G401.6 (cell line): Measurements from ENCODE around the gene ABCC8.

Experiments
- FAIRE-seq: peaks from 2 replicates; lab custom pipeline; 2012; peaks lifted over from hg19 to GRCh38; lab: Jason Lieb, UNC

Gene ABCC8

GRCh38 chr11:17505146-17505545, 28.5 kb upstream of the ABCC8 start:
- no peak for FAIRE-seq

GRCh38 chr11:17504330-17505107, 27.9 kb upstream of the ABCC8 start:
- FAIRE-seq = no peak

GRCh38 chr11:17502630-17503029, 26.0 kb upstream of the ABCC8 start:
- no peak for FAIRE-seq

- FAIRE-seq = no peak
These were observed 24.0 kb upstream of the ABCC8 start for GRCh38 chr11:17500673-17501072.

GRCh38 chr11:17498475-17498874, 21.8 kb upstream of the ABCC8 start:
- no peak for FAIRE-seq

- FAIRE-seq = no peak
These were observed 21.4 kb upstream of the ABCC8 start for GRCh38 chr11:17498058-17498457.

GRCh38 chr11:17496406-17496805, 19.8 kb upstream of the ABCC8 start:
- no peak for FAIRE-seq

GRCh38 chr11:17494019-17494418, 17.4 kb upstream of the ABCC8 start:
- no peak for FAIRE-seq

- no peak for FAIRE-seq
These were observed 14.3 kb upstream of the ABCC8 start for GRCh38 chr11:17490938-17491337.

GRCh38 chr11:17490232-17490631, 13.6 kb upstream of the ABCC8 start:
- FAIRE-seq = no peak

- FAIRE-seq = no peak
These were observed 13.1 kb upstream of the ABCC8 start for GRCh38 chr11:17489751-17490150.

GRCh38 chr11:17488563-17488962, 11.9 kb upstream of the ABCC8 start:
- no peak for FAIRE-seq

GRCh38 chr11:17486646-17487045, 10.0 kb upstream of the ABCC8 start:
- no peak for FAIRE-seq

- no peak for FAIRE-seq
These were observed 6.9 kb upstream of the ABCC8 start for GRCh38 chr11:17483505-17483904.

- FAIRE-seq = no peak
These were observed 5.3 kb upstream of the ABCC8 start for GRCh38 chr11:17481905-17482304.

GRCh38 chr11:17479284-17480214, 2.9 kb upstream of the ABCC8 start:
- no peak for FAIRE-seq

- FAIRE-seq = no peak
These were observed 1.4 kb upstream of the ABCC8 start for GRCh38 chr11:17478070-17478469.

- no peak for FAIRE-seq
These were observed 716 bp upstream of the ABCC8 start for GRCh38 chr11:17477361-17477760.

- FAIRE-seq = no peak
These were observed 364 bp upstream of the ABCC8 start for GRCh38 chr11:17477084-17477333.

GRCh38 chr11:17475666-17476316, 854 bp downstream of the ABCC8 start:
- FAIRE-seq = no peak

GRCh38 chr11:17473071-17473744, 3.4 kb downstream of the ABCC8 start:
- FAIRE-seq = no peak

GRCh38 chr11:17472467-17472866, 4.2 kb downstream of the ABCC8 start:
- FAIRE-seq = no peak

GRCh38 chr11:17471501-17471900, 5.1 kb downstream of the ABCC8 start:
- no peak for FAIRE-seq
